ENCODE measurements around the gene YJU2.

The YJU2 gene

GRCh38 chr19:4294389-4294788 lies 47.5 kb downstream of the YJU2 start:
- no peaks in the 10 kb centered on the region for H3K79me2 ChIP-seq (ENCODE audit: insufficient read depth, low read length)
- H3K4me2 ChIP-seq (ENCODE audit: insufficient read depth, low read length): no peak overlapping the region
- DNase-seq (no peak), ATAC-seq (ENCODE audit: insufficient read depth, low read depth) (no peak)
- no peak overlapping the region for H3K27ac ChIP-seq (ENCODE audit: low read length)
- H3K4me3 ChIP-seq (ENCODE audit: low read depth in 1 of 2, low read length in 2 of 2): no peak overlapping the region
- H3K9me3 ChIP-seq (ENCODE audit: insufficient read depth, low read length, severe bottlenecking): no peaks in the 10 kb centered on the region
- no peaks in the 10 kb centered on the region for H3K36me3 ChIP-seq (ENCODE audit: insufficient read depth, low read length)
- TF ChIP-seq EZH2 (IDR thresholded peaks at IDR 0.05; ENCODE audit: borderline replicate concordance, low read depth, low read length, severe bottlenecking) (no peak), CTCF (IDR thresholded peaks at IDR 0.05; ENCODE audit: borderline replicate concordance, extremely low read depth, low read length, poor library complexity, severe bottlenecking) (no peak)
- H3K4me1 ChIP-seq (ENCODE audit: insufficient read depth, low read length): peaks cover 14% of the 10 kb centered on the region
- H4K20me1 ChIP-seq (ENCODE audit: insufficient read depth, low read length): 0 out of 2 replicates have a peak, but pooled peaks cover 6% of the 10 kb centered on the region
- no peak overlapping the region for H3K9ac ChIP-seq (ENCODE audit: low read depth, low read length)
- H2AFZ ChIP-seq (ENCODE audit: low read depth, low read length): no peak overlapping the region
- H3K27me3 ChIP-seq (ENCODE audit: insufficient read depth, low read length, poor library complexity): no peaks in the 10 kb centered on the region

- H3K9ac ChIP-seq (ENCODE audit: low read depth, low read length): no peak overlapping the region
- ATAC-seq (ENCODE audit: insufficient read depth, low read depth): peak; percentile 97
- no peak overlapping the region for H3K4me2 ChIP-seq (ENCODE audit: insufficient read depth, low read length)
- no peak for TF ChIP-seq CTCF (IDR thresholded peaks at IDR 0.05; ENCODE audit: borderline replicate concordance, extremely low read depth, low read length, poor library complexity, severe bottlenecking)
- TF ChIP-seq EZH2 (IDR thresholded peaks at IDR 0.05; ENCODE audit: borderline replicate concordance, low read depth, low read length, severe bottlenecking): no peak
- peaks cover 14% of the 10 kb centered on the region for H3K4me1 ChIP-seq (ENCODE audit: insufficient read depth, low read length)
- no peaks in the 10 kb centered on the region for H3K79me2 ChIP-seq (ENCODE audit: insufficient read depth, low read length)
- no peak overlapping the region for H3K4me3 ChIP-seq (ENCODE audit: low read depth in 1 of 2, low read length in 2 of 2)
- no peaks in the 10 kb centered on the region for H3K27me3 ChIP-seq (ENCODE audit: insufficient read depth, low read length, poor library complexity)
- H3K36me3 ChIP-seq (ENCODE audit: insufficient read depth, low read length): no peaks in the 10 kb centered on the region
- 0 out of 2 replicates have a peak, but pooled peaks cover 6% of the 10 kb centered on the region for H4K20me1 ChIP-seq (ENCODE audit: insufficient read depth, low read length)
- DNase-seq: peak; percentile 84
- no peak overlapping the region for H2AFZ ChIP-seq (ENCODE audit: low read depth, low read length)
- no peaks in the 10 kb centered on the region for H3K9me3 ChIP-seq (ENCODE audit: insufficient read depth, low read length, severe bottlenecking)
- no peak overlapping the region for H3K27ac ChIP-seq (ENCODE audit: low read length)
These were observed 49.3 kb downstream of the YJU2 start for GRCh38 chr19:4295972-4296771.

GRCh38 chr19:4297901-4298809 lies 51.3 kb downstream of the YJU2 start:
- Histone ChIP-seq H3K4me1 (ENCODE audit: insufficient read depth, low read length) (peaks cover 29% of the 10 kb centered on the region), H3K4me3 (ENCODE audit: low read depth in 1 of 2, low read length in 2 of 2) (no peak overlapping the region), H2AFZ (ENCODE audit: low read depth, low read length) (no peak overlapping the region), H3K27ac (ENCODE audit: low read length) (no peak overlapping the region), H3K27me3 (ENCODE audit: insufficient read depth, low read length, poor library complexity) (no peaks in the 10 kb centered on the region), H3K9ac (ENCODE audit: low read depth, low read length) (no peak overlapping the region), H3K36me3 (ENCODE audit: insufficient read depth, low read length) (no peaks in the 10 kb centered on the region), H3K9me3 (ENCODE audit: insufficient read depth, low read length, severe bottlenecking) (no peaks in the 10 kb centered on the region), H3K4me2 (ENCODE audit: insufficient read depth, low read length) (no peak overlapping the region), H4K20me1 (ENCODE audit: insufficient read depth, low read length) (0 out of 2 replicates have a peak, but pooled peaks cover 6% of the 10 kb centered on the region), H3K79me2 (ENCODE audit: insufficient read depth, low read length) (no peaks in the 10 kb centered on the region)
- no peak for TF ChIP-seq EZH2 (IDR thresholded peaks at IDR 0.05; ENCODE audit: borderline replicate concordance, low read depth, low read length, severe bottlenecking)
- no peak for DNase-seq
- ATAC-seq (ENCODE audit: insufficient read depth, low read depth): no peak
